ENCODE results near the gene NOL4L. TPM values are rescaled to one million over a fixed set of nuclear protein-coding genes. Genes with fewer than 3 reads are reported as not detected.

Gene NOL4L
- total RNA-seq, 1 experiment from 2014 or later: 31.7 TPM

GRCh38 chr20:32551693-32552092 lies 33.4 kb downstream of the NOL4L start:
- Mint-ChIP-seq H3K36me3 (ENCODE audit: insufficient read depth in 1 of 3, low read depth in 3 of 3) (no peaks in the 10 kb centered on the region), H3K27me3 (ENCODE audit: low read depth) (peaks cover 18% of the 10 kb centered on the region), H3K4me3 (no peak overlapping the region), H3K27ac (no peak overlapping the region), H3K4me1 (peaks cover 7 to 9% of the 10 kb centered on the region in 2 experiments), H3K9me3 (no peaks in the 10 kb centered on the region)
- Histone ChIP-seq H2BK120ac (ENCODE audit: low read depth, low read length, poor library complexity, severe bottlenecking) (no peak overlapping the region), H2AFZ (ENCODE audit: low read length) (no peak overlapping the region), H3K27me3 (ENCODE audit: insufficient read depth, low read length) (no peaks in the 10 kb centered on the region), H3K23me2 (ENCODE audit: insufficient read length, low read depth, low read length, poor library complexity, severe bottlenecking) (no peaks in the 10 kb centered on the region), H3K4me1 (ENCODE audit: insufficient read depth, low read length) (no peaks in the 10 kb centered on the region), H3K27ac (ENCODE audit: insufficient read length, low read depth, low read length) (no peak overlapping the region), H3K4me2 (ENCODE audit: insufficient read depth, insufficient read length, low read length) (no peak overlapping the region), H2BK15ac (ENCODE audit: low read depth, low read length) (no peak overlapping the region), H3K18ac (ENCODE audit: insufficient read length, low read depth, low read length) (no peak overlapping the region), H3T11ph (ENCODE audit: low read length) (no peak overlapping the region), H3K9me3 (ENCODE audit: control insufficient read depth, low read depth, low read length) (no peaks in the 10 kb centered on the region), H3K79me1 (ENCODE audit: insufficient read depth, low read depth, low read length, poor library complexity, severe bottlenecking) (no peaks in the 10 kb centered on the region), H2BK5ac (ENCODE audit: insufficient read length, low read length) (no peak overlapping the region), H4K20me1 (ENCODE audit: control insufficient read depth, insufficient read depth, insufficient read length) (no peaks in the 10 kb centered on the region), H3K4ac (ENCODE audit: low read depth, low read length) (no peak overlapping the region), H4K5ac (ENCODE audit: insufficient read length, low read depth, low read length) (no peak overlapping the region), H2BK12ac (ENCODE audit: insufficient read length, low read depth, low read length) (no peak overlapping the region), H3K9ac (ENCODE audit: extremely low read depth, insufficient read length, low read length) (no peak overlapping the region), H2AK5ac (ENCODE audit: insufficient read length, low read length) (no peak overlapping the region), H4K8ac (replicated peaks; ENCODE audit: insufficient read length, low read depth, low read length) (no peak overlapping the region), H4K91ac (ENCODE audit: insufficient read length, low read depth, low read length) (no peak overlapping the region), H3K23ac (ENCODE audit: insufficient read length, low read depth, low read length) (no peak overlapping the region), H3K14ac (ENCODE audit: insufficient read depth, low read length) (no peak overlapping the region), H2BK20ac (ENCODE audit: low read depth, low read length, poor library complexity, severe bottlenecking) (no peak overlapping the region), H3K56ac (ENCODE audit: insufficient read length, low read depth, low read length) (no peak overlapping the region), H3K79me2 (ENCODE audit: insufficient read depth, low read length) (no peaks in the 10 kb centered on the region)
- no peak for TF ChIP-seq CTCF (conservative IDR thresholded peaks at IDR 0.05)
- WGBS (ENCODE audit: extremely low coverage, insufficient read length, low lambda C conversion rate): no CpG with 5 or more reads among the region's 2 CpGs
- DNase-seq: no peak
